ENCODE data around the gene NMRAL1.

The NMRAL1 gene

DNA sequence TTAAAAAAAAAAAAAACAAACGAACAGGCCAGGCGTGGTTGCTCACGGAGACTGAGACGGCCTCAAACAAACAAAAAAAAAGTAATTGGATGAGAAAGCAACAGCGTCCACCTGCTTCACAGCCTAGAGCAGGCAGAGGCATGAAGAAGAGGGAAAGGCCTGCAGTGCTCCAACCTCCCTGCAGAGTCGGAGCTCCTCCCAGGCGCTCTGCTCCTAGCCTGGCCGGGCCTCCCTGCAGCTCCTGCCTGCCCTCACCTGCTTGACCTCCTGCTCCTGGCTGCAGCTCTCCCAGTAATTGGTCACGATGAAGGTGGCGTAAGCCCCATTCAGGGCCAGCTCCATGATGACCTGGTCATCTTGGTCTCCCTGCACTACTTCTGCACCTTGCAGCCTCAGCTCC lies 5.5 kb downstream of the NMRAL1 start:
- DNase-seq (ENCODE audit: extremely low read depth in 1 of 2, low read depth in 1 of 2), result no peak

DNA sequence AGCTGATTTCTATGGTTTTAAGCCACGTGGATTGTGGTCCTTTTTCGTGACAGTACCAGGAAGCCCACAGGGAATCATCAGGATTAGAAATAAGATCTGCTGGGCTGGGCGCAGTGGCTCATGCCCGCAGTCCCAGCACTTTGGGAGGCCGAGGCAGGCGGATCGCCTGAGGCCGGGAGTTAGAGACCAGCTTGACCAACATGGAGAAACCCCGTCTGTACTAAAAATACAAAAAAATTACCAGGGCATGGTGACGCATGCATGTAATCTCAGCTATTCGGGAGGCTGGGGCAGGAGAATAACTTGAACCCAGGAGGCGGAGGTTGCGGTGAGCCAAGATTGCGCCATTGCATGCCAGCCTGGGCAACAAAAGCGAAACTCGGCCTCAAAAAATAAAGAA lies 6.5 kb downstream of the NMRAL1 start:
- DNase-seq (ENCODE audit: extremely low read depth in 1 of 2, low read depth in 1 of 2), result no peak

DNA sequence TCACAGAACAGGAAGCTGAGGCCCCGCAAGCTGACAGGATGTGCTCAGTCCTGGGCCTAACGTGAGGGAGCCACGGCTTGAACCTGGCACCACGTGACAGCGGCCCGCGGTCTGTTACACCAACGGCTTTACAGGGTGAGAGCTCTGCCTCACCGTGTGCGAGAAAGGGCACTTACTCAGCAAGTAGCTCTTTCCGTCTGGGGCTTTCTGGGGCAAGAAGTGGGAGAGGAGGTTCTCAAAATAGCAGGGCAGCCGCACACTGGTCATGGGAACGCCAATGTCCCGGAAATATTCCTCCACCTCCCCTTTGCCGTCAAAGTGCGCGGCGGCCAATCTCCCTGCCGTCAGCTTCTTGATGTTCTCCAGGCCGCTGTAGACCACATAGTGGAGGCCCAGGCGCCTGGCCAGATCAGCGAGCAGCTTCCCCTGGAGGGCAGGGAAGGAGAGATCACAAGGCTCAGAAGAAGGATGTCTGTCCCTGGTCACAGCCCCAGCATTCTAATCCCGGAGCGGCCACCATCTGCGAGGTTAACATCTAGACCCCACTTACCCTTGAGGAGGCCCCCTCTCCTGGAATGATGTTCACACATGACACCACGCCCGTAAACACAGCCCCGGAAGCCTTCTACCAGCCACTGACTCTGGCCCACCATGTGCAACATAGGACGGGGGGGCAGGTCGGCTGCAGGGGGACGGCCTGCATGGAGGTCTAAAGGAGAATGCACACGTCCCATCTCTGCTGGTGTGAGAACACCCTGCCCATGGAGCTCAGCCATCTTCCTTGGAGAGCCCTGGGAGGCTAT lies 8.2 kb downstream of the NMRAL1 start:
- DNase-seq (ENCODE audit: extremely low read depth in 1 of 2, low read depth in 1 of 2), result peak in 1 of 2 donors; percentile 33

- DNase-seq (ENCODE audit: extremely low read depth in 1 of 2, low read depth in 1 of 2), result no peak
Measured at GRCh38 chr16:4463522-4464163, 10.8 kb downstream of the NMRAL1 start.

DNA sequence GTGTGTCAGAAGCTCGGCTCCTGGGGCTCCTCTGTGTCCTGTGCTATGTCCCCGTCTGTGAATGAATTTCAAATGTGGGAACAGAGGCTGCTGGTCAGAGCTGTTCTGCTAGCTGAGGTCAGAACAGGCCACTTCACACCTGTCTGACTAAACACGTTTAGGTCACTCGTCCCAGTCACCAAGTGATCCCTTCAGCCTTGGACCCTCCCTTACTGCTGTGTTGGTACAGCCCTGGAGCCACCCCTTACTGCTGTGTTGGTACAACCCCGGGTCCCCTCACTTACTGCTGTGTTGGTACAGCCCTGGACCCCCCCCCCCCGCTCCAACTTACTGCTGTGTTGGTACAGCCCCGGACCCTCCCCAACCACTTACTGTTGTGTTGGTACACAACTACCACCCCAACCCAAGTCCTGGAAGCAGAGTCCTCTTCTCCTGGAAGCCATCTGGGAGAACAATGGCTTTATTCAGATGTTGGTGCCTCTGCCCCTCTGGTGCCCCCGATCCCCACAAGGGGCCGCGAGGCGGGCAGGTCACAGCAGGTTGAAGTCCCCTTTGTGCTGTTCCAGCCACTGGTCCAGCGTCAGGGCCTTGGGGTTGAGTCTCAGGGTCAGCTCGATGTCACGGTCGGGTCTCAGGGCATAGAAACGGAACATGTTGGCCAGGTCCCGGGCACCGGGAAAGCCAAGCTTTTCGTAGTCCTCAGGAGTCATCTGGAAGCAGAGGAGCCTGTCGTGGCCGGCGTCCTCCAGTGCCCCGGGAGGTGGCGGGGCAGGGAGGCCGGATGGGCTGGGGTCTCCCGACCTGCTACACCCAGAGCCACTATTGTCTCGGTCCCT lies 13.0 kb downstream of the NMRAL1 start:
- DNase-seq (ENCODE audit: extremely low read depth in 1 of 2, low read depth in 1 of 2), result no peak

DNA sequence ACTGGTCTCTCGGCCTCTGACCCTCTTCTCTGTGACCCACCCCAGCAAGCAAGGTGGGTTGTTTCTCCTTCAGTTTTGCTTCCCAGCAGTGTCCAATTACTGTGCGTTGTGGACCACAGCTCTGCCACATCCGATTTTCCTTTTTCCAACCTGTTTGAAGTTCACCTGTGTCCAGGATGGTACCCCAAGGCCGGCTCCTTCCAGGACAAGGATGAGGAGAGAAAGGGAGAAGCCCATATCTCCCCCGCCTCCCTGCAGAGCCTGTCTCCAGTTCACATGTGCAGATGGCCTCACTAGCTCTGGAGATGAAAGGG lies 13.5 kb downstream of the NMRAL1 start:
- no peak for DNase-seq (ENCODE audit: extremely low read depth in 1 of 2, low read depth in 1 of 2)

- DNase-seq (ENCODE audit: extremely low read depth in 1 of 2, low read depth in 1 of 2), result no peak
Measured at GRCh38 chr16:4455951-4456350, 18.5 kb downstream of the NMRAL1 start.

DNA sequence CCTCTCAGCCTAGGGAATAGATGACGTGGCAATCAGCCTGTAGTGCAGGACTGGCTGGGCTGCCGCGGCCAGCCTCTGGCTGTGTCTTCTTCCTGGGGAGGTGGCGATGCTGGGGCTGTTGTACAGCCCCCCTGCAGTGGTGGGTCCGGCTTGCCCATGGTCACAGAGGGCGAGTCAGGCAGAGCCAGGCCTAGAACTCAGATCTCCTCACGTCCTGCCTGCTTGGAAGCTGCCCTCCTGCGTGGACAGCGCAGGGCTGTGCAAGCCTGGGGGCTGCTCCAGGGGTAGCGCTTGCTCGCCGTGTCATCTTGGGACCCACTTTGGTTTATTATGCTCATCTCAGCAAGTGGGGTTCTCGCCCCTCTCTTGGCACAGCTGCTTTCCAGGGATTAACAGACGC lies 19.3 kb downstream of the NMRAL1 start:
- no peak for DNase-seq (ENCODE audit: extremely low read depth in 1 of 2, low read depth in 1 of 2)

- DNase-seq (ENCODE audit: extremely low read depth in 1 of 2, low read depth in 1 of 2), result no peak
Measured at GRCh38 chr16:4454623-4455022, 19.8 kb downstream of the NMRAL1 start.

DNA sequence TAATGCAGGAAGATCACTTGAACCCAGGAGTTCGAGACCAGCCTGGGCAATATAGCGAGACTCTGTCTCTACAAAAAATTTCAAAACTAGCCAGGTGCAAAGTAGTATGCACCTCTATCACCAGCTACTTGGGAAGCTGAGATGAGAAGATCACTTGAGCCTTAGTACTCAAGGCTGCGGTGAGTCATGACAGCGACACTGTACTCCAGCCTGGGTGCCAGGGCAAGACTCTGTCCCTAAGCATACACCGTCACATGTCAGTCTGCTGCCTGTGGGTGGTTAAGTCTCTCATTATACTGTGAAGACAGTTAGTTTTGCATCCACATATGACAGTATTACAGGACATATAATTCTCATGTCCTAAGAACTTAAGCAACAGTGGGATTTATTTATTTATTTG lies 21.8 kb downstream of the NMRAL1 start:
- no peak for DNase-seq (ENCODE audit: extremely low read depth in 1 of 2, low read depth in 1 of 2)

DNA sequence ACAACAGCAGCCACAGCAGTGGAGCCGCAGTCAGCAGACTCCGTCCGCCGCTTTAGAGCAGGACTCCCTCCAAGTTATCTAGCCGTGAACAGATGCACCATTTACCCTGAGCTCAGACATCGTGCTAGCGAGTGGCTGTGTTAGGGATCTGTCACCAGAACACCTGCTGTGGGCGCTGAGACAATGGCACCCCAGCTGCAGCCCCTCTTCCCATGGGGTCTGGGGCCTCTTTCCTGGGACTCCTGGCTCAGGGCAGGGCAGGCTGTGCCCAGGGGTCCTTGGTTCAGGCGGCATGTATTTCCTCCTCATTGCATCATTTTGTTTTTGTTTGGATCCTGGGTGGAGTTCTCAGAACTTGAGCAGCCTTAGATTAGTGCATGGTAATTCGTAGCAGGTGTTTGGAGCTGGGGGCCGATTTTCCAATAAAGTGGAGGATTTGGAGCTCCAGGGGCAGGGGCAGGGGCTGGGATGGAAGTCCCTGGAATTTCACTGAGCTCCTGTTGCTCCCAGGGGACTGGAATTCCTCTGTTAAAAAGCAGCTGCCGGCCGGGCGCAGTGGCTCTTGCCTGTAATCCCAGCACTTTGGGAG lies 23.4 kb downstream of the NMRAL1 start:
- no peak for DNase-seq (ENCODE audit: extremely low read depth in 1 of 2, low read depth in 1 of 2)

DNA sequence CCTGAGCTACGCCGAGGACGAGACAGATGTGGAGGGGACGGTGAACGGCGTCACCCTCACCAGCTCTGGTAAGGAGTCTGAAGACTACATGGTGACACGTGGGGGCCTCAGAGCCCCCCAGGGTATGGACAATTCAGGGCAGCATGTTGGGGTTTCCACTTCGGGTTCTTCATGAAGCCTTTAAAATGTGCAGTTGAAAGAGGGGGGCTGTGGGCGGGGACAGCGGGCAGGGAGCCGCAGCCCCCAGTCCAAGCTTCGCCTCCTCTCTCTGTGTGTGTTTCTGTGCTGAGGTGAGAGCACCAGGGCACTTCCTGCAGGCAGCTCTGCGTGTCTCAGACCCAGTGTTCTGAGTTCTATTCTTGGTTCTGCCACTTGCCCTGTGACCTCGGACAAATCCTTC lies 24.0 kb downstream of the NMRAL1 start:
- DNase-seq (ENCODE audit: extremely low read depth in 1 of 2, low read depth in 1 of 2), result no peak

DNA sequence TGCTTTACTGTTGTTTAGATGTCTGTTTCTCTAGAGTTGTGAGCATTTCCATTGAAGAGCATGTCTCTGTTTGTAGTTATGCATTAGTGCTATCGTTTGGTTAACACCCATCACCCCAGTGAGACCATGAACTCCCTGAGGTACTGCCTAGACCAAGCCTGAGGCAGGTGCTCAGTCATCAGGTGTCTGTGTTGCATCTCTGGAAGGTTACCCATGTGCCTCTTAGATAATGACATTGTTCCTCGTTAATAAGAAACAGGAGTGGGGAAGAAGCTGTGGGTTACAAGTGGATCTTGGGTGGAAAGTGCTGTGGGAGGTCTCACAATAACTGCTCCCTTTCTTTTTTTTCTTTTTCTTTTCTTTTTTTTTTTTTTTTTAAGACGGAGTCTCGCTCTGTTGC lies 30.4 kb downstream of the NMRAL1 start:
- DNase-seq (ENCODE audit: extremely low read depth in 1 of 2, low read depth in 1 of 2), result no peak

DNA sequence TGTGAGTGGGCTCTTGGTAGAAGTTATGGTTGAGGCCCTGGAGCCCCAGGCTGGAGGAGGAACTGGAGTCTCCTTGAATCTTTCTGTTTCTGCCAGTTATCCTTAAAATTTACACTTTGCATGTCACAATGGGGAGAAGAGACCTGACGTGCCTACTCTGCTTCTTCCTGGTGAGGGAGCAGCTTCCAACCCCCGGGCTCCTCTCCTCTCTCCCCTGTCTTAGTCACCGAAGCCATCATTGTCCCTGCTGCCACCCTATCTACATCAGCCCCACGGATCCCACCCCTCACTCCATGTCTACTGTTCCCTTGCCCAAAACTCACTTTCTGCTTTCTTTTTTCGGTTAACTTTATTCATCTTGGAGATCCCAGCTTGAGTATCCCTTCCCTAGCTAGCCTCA lies 31.2 kb downstream of the NMRAL1 start:
- no peak for DNase-seq (ENCODE audit: extremely low read depth in 1 of 2, low read depth in 1 of 2)

GRCh38 chr16:4442371-4442770 lies 32.1 kb downstream of the NMRAL1 start:
- DNase-seq (ENCODE audit: extremely low read depth in 1 of 2, low read depth in 1 of 2), result no peak

DNA sequence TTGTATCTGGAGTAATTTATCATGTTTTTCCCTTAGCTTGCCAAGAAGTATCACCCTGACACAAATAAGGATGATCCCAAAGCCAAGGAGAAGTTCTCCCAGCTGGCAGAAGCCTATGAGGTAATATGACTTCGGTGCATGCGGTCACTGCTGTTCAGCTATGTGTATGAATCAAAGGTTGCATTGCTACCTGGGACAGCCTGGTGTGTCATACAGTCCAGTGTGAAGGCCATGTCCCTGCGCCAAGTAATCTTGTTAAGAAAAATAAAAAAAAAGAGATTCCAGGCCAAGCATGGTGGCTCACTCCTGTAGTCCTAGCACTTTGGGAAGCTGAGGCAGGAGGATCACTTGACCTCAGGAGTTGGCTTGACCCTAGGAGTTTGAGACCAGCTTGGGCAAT lies 37.1 kb downstream of the NMRAL1 start:
- DNase-seq (ENCODE audit: extremely low read depth in 1 of 2, low read depth in 1 of 2), result no peak

DNA sequence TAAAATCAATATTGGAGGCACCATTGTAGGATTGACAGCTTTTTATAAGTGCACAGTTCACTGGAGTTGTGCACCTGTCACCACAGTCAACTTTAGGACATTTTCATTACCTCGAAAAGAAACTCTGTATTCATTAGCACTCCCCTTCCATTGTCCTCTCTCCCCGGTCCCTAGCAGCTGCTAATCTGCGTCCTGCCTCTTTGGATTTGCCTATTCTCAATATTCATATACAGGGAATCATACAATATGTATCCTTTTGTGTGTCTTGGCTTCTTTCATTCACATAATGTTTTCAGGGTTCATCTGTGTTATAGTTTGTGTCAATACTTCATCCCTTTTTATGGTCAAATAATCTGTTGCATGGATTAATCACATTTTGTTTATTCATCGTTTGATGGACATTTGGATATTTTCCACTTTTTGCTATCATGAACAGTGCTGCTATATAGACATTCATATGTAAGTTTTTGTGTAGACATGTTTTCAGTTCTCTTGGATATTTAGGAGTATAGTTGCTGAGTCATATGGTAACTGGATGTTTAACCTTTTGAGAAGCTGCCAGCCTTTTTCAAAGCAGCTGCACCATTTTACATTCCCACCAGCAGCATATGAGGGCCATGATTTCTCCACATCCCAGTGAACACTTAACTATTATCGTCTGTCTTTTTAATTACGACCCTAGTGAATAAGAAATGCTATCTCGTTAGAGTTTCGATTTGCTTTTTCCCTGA lies 38.9 kb downstream of the NMRAL1 start:
- no peak for DNase-seq (ENCODE audit: extremely low read depth in 1 of 2, low read depth in 1 of 2)

DNA sequence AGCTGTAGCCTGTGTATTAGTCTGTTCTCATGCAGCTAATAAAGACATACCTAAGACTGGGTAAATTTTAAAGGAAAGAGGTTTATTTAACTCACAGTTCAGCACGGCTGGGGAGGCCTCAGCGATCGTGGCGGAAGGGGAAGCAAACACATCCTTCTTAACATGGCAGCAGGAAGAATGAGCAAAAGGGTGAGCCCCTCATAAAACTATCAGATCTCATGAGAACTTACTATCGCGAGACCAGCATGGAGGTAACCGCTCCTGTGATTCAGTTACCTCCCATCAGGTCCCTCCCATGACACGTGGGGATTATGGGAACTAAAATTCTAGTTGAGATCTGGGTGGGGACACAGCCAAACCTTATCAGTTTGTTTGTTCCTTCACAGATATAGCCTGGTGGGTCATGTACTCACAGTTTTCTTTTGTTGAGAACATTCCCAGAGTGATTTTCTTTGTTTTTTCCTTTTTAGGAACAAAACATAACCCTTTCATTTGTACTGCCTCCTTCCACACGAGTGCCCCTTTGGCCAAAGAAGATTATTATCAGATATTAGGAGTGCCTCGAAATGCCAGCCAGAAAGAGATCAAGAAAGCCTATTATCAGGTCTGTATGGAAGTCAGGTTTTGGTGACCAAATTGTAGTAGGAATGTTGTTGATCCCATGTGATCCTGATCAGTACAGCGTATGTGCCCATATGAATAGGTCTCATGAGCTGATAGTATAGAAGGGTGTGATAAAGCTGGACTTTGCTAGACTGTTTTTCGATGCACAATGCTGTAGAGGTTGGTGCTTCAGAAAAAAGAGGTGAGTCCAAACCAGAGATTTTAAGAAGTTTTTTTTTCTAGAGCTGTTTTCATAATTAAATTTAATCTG lies 40.3 kb downstream of the NMRAL1 start:
- no peak for DNase-seq (ENCODE audit: extremely low read depth in 1 of 2, low read depth in 1 of 2)

DNA sequence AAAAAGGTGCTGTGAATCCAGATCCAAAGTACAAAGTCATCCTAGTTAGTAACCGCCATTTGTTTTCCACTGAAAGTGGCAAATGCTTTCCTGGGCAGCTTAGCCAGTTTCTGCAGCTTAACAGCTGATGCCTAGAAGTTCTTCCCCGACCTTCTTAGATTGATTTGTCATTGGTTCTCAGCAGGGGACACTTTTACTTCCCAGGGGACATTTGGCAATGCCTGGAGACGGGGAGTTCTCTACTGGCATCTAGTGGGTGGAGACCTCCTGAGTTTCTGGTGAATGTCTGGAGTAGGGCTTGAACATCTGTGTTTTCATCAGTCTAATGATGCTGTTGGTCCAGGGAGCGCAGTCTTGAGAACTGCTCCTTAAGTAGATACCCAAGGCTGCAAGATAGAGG lies 41.2 kb downstream of the NMRAL1 start:
- DNase-seq (ENCODE audit: extremely low read depth in 1 of 2, low read depth in 1 of 2), result no peak

GRCh38 chr16:4431023-4431422 lies 43.4 kb downstream of the NMRAL1 start:
- no peak for DNase-seq (ENCODE audit: extremely low read depth in 1 of 2, low read depth in 1 of 2)
